Esophagus squamous epithelium (tissue), 4 donors: ENCODE data around the gene PRR5L.

ENCODE experiments used
- POLR2A ChIP-seq, 4 donors: fragments of 450-650 bp; IDR thresholded peaks; one replicate each; pipeline ENCODE4 v1.6.1; 2017; ENCODE audit warnings: antibody characterized with exemption in 4 of 4, mild to moderate bottlenecking in 4 of 4, moderate library complexity in 3 of 4
- TF ChIP-seq, protein P1 (sequence below), 6 experiments: fragments of 450-650 bp in 4 of 6; fragments of 200-600 bp in 2 of 6; sonication (generic) in 2 of 6; IDR thresholded peaks; one replicate each; pipeline ENCODE4 v1.5.1; 2016 to 2019; ENCODE audit warnings: antibody characterized with exemption in 6 of 6, mild to moderate bottlenecking in 4 of 6, moderate library complexity in 4 of 6

- TF ChIP-seq, protein P1, sequence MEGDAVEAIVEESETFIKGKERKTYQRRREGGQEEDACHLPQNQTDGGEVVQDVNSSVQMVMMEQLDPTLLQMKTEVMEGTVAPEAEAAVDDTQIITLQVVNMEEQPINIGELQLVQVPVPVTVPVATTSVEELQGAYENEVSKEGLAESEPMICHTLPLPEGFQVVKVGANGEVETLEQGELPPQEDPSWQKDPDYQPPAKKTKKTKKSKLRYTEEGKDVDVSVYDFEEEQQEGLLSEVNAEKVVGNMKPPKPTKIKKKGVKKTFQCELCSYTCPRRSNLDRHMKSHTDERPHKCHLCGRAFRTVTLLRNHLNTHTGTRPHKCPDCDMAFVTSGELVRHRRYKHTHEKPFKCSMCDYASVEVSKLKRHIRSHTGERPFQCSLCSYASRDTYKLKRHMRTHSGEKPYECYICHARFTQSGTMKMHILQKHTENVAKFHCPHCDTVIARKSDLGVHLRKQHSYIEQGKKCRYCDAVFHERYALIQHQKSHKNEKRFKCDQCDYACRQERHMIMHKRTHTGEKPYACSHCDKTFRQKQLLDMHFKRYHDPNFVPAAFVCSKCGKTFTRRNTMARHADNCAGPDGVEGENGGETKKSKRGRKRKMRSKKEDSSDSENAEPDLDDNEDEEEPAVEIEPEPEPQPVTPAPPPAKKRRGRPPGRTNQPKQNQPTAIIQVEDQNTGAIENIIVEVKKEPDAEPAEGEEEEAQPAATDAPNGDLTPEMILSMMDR (IDR thresholded peaks at IDR 0.05) = no peak
- no peak for TF ChIP-seq POLR2A (IDR thresholded peaks at IDR 0.05)
These were observed at the start of gene PRR5L for GRCh38 chr11:36295926-36296325.
